Testis (tissue), 2 donors: ENCODE data around the gene SERHL2.

Source experiments
- POLR2A ChIP-seq: fragments of 450-650 bp; IDR thresholded peaks from one replicate; pipeline ENCODE4 v1.6.1; 2017; ENCODE audit warnings: antibody characterized with exemption, mild to moderate bottlenecking, moderate library complexity
- TF ChIP-seq, protein P1 (sequence below), 3 experiments: fragments of 450-650 bp in 2 of 3; fragments of 200-600 bp in 1 of 3; sonication (generic) in 1 of 3; IDR thresholded peaks; one replicate each; pipeline ENCODE4 v1.5.1; 2016 to 2019; ENCODE audit warnings: antibody characterized with exemption in 3 of 3, mild to moderate bottlenecking in 2 of 3, moderate library complexity in 1 of 3

GRCh38 chr22:42565956-42566355 is 12.2 kb downstream of the SERHL2 start:
- TF ChIP-seq, protein P1, sequence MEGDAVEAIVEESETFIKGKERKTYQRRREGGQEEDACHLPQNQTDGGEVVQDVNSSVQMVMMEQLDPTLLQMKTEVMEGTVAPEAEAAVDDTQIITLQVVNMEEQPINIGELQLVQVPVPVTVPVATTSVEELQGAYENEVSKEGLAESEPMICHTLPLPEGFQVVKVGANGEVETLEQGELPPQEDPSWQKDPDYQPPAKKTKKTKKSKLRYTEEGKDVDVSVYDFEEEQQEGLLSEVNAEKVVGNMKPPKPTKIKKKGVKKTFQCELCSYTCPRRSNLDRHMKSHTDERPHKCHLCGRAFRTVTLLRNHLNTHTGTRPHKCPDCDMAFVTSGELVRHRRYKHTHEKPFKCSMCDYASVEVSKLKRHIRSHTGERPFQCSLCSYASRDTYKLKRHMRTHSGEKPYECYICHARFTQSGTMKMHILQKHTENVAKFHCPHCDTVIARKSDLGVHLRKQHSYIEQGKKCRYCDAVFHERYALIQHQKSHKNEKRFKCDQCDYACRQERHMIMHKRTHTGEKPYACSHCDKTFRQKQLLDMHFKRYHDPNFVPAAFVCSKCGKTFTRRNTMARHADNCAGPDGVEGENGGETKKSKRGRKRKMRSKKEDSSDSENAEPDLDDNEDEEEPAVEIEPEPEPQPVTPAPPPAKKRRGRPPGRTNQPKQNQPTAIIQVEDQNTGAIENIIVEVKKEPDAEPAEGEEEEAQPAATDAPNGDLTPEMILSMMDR (IDR thresholded peaks at IDR 0.05), result no peak
- no peak for TF ChIP-seq POLR2A
